Activated CD4-positive, CD25-positive, alpha-beta regulatory T cell treated with anti-CD3 and anti-CD28 coated beads, Interleukin-2, amount 50 U/mL, for 16 hours (primary cell): ENCODE results near the gene HSPBAP1.
"Not testable (repeated sequence)": the region's sequence is repeated elsewhere in the genome, so short reads cannot be mapped to it uniquely, and the experiment has no call there.

Experiments
- DNase-seq: peaks from one replicate; pipeline ENCODE4 v3.0.0-alpha.2; 2020; ENCODE audit warnings: low read depth, low spot score

Gene HSPBAP1

GRCh38 chr3:122785231-122785630 is 8.4 kb downstream of the HSPBAP1 start:
- DNase-seq: no peak

GRCh38 chr3:122784436-122784835 is 9.2 kb downstream of the HSPBAP1 start:
- no peak for DNase-seq

DNA sequence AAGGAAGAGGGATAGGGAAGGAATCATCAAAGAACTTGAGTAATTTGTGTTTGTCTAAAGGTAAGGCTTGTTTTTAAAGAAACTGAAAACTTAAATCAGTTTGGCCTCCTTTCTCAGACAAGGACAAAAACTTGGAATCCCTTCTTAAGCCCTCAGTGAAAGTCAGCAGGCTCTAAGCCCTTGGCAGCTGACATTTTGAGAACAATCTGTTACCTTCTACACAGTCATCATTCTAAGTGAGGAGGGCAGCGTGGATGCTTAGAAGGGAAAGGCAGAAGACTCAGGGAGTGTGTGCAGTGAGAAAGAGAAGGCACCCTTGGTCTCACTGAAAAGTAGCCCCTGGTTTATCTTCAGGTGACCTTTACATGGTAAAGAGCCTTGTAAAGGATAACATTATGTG is 10.8 kb downstream of the HSPBAP1 start:
- no peak for DNase-seq

GRCh38 chr3:122777563-122777962 is 16.1 kb downstream of the HSPBAP1 start:
- DNase-seq: no peak

- no peak for DNase-seq
Measured at GRCh38 chr3:122776675-122777468, 16.8 kb downstream of the HSPBAP1 start.

- DNase-seq: no peak
Measured at GRCh38 chr3:122774564-122774963, 19.1 kb downstream of the HSPBAP1 start.

GRCh38 chr3:122773944-122774509 is 19.6 kb downstream of the HSPBAP1 start:
- no peak for DNase-seq

DNA sequence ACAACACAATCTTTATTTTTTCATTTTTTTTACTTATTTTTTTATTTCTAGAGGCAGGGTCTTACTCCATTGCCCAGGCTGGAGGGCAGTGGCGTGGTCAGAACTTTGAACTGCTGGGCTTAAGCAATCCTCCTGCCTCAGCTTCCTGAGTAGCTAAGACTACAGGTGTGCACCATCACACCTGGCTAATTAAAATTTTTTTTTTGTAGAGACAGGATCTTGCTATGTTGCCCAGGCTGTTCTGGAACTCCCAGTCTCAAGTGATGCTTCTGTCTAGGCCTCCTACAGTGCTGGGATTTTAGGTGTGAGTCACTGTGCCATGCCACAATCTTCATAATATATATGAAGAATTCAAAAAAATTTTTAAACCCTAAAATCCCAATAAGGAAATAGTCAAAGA is 20.8 kb downstream of the HSPBAP1 start:
- DNase-seq: no peak

DNA sequence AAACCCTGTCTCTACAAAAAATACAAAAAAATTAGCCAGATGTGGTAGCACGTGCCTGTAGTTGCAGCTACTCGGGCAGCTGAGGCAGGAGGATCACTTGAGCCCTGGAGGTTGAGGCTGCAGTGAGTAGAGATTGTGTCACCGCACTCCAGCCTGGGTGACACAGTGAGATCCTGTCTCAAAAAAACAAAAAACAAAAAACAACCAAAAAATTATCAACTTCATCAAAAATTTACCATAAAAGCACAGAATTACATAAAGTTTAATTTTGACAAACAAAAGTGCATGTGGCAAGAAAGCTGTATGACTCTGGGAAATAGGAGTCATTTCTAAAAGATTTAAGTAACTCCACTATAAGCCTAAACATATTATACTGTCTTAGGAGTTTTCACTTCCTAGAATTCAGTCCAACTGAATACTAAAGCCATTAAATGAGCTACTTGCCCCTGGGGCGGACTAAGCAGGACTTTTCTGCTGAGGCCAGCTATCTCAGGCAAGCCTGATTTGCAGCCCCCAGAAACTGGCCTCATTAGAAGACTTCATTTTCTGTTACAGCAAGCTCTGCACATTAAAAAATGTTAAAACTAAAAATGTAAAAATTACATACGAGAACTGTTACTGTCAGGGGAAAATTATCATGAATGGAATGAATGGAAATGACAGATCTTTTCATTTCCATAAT is 23.0 kb downstream of the HSPBAP1 start:
- no peak for DNase-seq

DNA sequence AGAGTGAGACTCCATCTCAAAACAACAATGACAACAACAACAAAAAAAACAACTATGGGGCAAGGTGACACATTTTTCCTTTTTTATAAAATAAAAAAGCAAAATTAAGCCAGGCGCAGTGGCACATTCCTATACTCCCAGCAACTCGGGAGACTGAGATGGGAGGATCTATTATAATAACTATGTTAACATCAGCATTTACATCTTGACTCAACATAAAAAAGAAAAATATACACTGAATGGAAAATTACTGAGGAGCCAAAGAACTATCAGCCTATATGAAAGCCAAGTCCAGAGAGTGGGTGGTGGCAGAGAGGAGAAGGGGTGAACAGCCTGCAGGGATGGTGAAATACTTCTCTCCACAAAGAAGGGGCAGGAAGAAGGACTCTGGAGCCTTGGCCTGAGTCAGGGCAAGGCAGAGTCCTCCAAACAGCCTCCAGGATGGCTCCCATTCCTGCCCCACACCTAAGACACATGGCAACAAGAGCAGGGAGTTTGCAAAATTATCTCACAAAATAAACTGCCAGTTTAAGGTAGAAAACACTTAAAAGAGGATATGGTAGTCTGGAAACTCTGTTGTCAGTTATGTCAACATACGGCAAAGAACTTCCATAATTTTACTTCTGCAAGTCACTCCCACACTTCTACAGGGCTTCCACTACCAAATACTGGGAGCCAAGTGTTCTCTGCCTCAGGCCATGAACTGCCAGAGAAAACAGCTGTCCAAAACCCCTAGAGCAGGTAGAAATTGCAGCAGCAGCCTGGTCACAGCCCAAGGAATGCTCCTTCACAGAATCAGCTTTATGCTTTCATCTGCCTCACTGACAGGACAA is 25.9 kb downstream of the HSPBAP1 start:
- no peak for DNase-seq

- no peak for DNase-seq
Measured at GRCh38 chr3:122766430-122766829, 27.2 kb downstream of the HSPBAP1 start.

GRCh38 chr3:122760453-122761271 is 33.0 kb downstream of the HSPBAP1 start:
- DNase-seq: no peak

DNA sequence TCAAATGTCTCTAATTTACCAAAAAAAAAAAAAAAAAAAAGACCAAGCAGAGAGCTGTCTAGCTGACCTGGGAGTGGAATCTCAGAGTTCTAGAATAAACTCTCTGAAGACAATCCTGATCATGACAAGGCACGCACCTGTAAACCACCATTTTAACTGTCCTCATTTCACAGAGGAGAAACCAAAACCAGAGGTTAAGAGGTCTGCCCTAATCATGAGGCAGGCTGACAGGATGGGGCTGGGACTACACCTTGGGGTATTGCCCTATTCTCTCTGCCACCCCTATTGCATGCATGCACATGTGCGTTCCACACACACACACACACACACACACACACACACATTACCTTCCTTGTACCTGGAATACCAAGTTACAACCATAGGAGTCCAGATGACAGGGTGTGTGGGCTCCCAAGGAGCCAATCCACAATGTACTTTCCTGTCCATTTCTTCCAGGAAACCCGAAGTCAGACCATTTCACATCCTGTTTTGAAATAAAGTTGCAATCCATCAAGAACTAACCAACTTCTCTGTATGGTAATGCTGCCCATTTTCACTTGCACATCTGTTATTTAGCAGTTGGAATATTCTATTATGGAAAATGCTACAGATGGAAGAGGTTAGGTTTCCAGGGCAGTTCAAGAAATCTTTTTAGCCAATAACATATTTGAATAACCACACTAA is 34.6 kb downstream of the HSPBAP1 start:
- DNase-seq: no peak

GRCh38 chr3:122755491-122755890 is 38.1 kb downstream of the HSPBAP1 start:
- no peak for DNase-seq

GRCh38 chr3:122754929-122755328 is 38.7 kb downstream of the HSPBAP1 start:
- no peak for DNase-seq

- DNase-seq: no peak
Measured at GRCh38 chr3:122748347-122748746, 45.3 kb downstream of the HSPBAP1 start.

GRCh38 chr3:122747295-122747694 is 46.3 kb downstream of the HSPBAP1 start:
- not testable (repeated sequence) for DNase-seq

DNA sequence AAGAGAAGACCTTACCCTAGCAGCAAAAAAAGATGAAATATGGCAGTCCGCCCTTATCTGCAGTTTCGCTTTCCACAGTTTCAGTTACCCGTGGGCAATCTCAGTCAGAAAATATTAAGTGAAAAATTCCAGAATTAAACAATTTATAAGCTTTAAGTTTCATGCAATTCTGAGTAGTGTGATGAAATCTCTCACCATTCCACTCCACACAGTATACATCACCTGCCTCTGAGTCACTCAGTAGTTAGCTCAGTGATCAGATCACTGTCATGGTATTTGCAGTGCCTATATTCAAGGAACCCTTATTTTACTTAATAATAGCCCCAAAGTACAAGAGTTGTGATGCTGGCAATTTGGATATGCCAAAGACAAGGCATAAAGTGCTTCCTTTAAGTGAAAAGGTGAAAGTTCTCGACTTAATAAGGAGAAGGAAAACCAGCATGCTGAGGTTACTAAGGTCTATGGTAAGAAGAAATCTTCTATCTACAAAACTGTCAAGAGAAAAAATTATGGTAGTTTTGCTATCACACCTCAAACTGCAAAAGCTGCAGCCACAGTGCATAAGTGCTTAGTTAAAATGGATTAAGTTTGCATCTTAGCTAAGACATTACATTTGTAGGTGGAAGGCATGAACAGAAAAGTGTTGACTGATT is 48.1 kb downstream of the HSPBAP1 start:
- no peak for DNase-seq

DNA sequence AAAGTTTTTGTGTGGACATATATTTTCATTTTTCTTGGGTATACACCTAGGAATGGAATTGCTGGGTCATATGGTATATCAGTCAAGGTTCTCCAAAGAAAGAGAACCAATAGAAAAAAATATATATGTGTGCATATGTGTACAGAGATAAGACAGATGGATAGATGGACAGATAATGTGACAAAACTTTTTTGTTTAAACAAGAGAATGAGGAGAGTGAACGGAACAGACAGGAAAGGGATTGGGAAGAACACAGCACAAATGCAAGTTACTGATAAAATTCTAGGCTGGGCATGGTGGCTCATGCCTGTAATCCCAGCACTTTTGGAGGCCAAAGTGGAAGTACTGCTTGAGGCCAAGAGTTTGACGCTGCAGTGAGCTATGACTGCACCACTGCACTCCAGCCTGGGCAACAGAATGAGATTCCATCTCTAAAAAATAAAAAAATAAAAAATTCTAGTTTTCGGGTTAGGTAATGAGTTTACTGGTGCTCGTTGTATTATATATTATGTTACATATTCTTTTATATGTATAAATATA is 50.0 kb downstream of the HSPBAP1 start:
- DNase-seq: no peak

DNA sequence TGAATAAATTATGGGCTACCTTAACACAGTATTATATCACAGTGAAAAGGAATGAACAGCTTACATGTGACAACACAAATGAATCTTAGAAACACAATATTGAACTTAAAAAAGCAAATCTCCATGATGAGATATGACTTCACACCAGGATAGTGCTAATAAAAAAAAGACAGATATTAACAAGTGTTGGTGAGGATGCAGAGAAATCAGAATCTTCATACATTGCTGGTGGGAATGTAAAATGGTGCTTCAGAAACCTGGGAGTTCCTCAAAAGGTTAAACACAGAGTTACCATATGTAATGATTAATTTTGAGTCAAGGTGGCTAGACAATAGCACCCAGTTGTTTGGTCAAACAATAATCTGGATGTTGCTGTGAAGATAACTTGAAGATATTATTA is 51.4 kb downstream of the HSPBAP1 start:
- no peak for DNase-seq
